Osteocyte (in vitro differentiated cells): ENCODE measurements around the gene MYOD1. TPM values are rescaled to one million over a fixed set of nuclear protein-coding genes. Genes with fewer than 3 reads are reported as not detected.

ENCODE experiments used
- DNase-seq: peaks from one replicate; pipeline ENCODE4 v3.0.0; 2021; ENCODE audit warnings: mixed read lengths; ENCODE audit not compliant: unreplicated experiment; ENCODE audit errors: extremely low spot score
- H3K27ac Mint-ChIP-seq: one replicate; pipeline ENCODE4 v1.8.0; 2021; ENCODE audit warnings: mild to moderate bottlenecking, mixed read lengths; ENCODE audit not compliant: unreplicated experiment
- H3K27me3 Mint-ChIP-seq: one replicate; pipeline ENCODE4 v1.8.0; 2021; ENCODE audit warnings: mixed read lengths; ENCODE audit not compliant: unreplicated experiment
- H3K36me3 Mint-ChIP-seq: one replicate; pipeline ENCODE4 v1.8.0; 2021; ENCODE audit warnings: mixed read lengths; ENCODE audit not compliant: unreplicated experiment
- H3K4me1 Mint-ChIP-seq: one replicate; pipeline ENCODE4 v1.8.0; 2021; ENCODE audit warnings: mixed read lengths; ENCODE audit not compliant: unreplicated experiment
- H3K4me3 Mint-ChIP-seq: one replicate; pipeline ENCODE4 v1.8.0; 2021; ENCODE audit warnings: mild to moderate bottlenecking, moderate library complexity, mixed read lengths; ENCODE audit not compliant: unreplicated experiment
- H3K9me3 Mint-ChIP-seq: one replicate; pipeline ENCODE4 v1.8.0; 2021; ENCODE audit warnings: mixed read lengths; ENCODE audit not compliant: unreplicated experiment
- CTCF ChIP-seq: fragments of 200-600 bp; sonication (generic); IDR thresholded peaks from 2 replicates; pipeline ENCODE4 v1.5.0; 2021; ENCODE audit warnings: antibody characterized with exemption, mild to moderate bottlenecking, moderate library complexity
- total RNA-seq: library from RNA; stranded (reverse); gene quantifications from 2 replicates; pipeline ENCODE4 v1.2.1, GENCODE V29; 2021

The MYOD1 gene
- total RNA-seq, 1 donor from 2014 or later = not detected

DNA sequence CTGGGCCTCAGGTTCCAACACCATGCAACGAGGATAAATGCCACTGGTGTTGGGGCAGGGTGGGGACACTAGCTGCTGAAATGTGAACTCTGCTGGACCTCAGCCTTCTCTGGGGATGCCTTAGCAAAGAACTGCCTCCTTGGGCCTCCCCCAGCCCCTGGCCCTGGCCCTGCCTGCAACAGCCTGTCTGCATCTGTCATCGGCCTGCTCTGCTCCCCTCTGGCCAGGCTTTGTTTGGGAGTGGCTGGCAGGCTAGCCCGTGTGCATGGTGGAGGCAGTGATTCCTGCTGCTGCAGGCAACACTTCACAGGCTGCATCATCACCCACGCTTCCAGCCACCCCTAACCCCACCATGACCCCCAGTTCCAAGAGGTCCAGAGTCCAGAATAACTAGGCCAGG lies 11.5 kb upstream of the MYOD1 start:
- no peaks in the 10 kb centered on the region for H3K4me1 Mint-ChIP-seq
- no peaks in the 10 kb centered on the region for H3K36me3 Mint-ChIP-seq
- H3K27ac Mint-ChIP-seq = no peak overlapping the region
- H3K27me3 Mint-ChIP-seq = peaks cover 6% of the 10 kb centered on the region
- H3K4me3 Mint-ChIP-seq = no peak overlapping the region
- no peak for DNase-seq
- no peak for TF ChIP-seq CTCF
- peaks cover 8% of the 10 kb centered on the region for H3K9me3 Mint-ChIP-seq

DNA sequence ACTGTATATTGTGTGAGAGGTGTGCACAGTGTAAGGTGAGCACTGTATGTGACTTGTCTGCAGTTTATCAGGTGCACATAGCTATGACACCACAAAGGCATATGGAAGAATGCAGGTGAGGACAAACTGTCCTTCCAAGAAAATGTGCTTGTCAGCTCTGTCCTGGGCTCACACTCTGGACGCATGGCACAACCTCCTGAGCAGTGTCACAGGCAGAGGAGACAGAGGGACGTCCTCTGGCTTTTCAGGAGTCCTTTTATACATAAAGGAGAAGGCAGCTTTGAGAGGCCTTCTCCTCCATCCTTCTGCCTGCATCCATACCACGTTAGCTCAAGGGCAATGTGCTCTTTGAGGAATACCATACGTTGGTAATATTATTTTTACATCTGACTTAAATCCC lies 7.5 kb upstream of the MYOD1 start:
- DNase-seq = no peak
- no peaks in the 10 kb centered on the region for H3K36me3 Mint-ChIP-seq
- no peak overlapping the region for H3K4me3 Mint-ChIP-seq
- no peaks in the 10 kb centered on the region for H3K4me1 Mint-ChIP-seq
- no peak overlapping the region for H3K27ac Mint-ChIP-seq
- no peaks in the 10 kb centered on the region for H3K9me3 Mint-ChIP-seq
- no peak for TF ChIP-seq CTCF
- peaks cover 7% of the 10 kb centered on the region for H3K27me3 Mint-ChIP-seq

DNA sequence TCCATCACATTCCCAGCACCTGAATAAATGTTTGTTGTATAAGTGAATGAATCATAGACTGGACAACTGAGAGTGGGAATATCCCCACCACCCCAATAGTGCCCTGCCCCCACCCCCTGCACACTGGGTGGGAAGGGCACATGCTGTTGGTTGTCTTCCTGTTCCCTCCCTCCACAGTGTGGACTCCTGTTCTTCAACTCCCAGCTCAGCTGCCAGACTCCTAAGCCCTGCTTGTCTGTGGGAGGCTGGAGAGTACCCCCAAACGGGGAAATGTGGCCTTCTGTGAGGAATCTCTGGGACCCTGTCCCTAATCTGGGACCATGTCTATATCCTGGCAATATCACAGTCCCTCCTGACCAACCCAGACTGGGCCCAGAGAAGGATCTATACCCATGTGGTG lies 5.5 kb upstream of the MYOD1 start:
- Mint-ChIP-seq H3K4me1 (no peaks in the 10 kb centered on the region), H3K27me3 (peaks cover 15% of the 10 kb centered on the region), H3K4me3 (no peak overlapping the region), H3K9me3 (no peaks in the 10 kb centered on the region), H3K36me3 (no peaks in the 10 kb centered on the region), H3K27ac (no peak overlapping the region)
- TF ChIP-seq CTCF = no peak
- no peak for DNase-seq

GRCh38 chr11:17714356-17714854 lies 5.0 kb upstream of the MYOD1 start:
- no peak overlapping the region for H3K27ac Mint-ChIP-seq
- TF ChIP-seq CTCF = no peak

DNA sequence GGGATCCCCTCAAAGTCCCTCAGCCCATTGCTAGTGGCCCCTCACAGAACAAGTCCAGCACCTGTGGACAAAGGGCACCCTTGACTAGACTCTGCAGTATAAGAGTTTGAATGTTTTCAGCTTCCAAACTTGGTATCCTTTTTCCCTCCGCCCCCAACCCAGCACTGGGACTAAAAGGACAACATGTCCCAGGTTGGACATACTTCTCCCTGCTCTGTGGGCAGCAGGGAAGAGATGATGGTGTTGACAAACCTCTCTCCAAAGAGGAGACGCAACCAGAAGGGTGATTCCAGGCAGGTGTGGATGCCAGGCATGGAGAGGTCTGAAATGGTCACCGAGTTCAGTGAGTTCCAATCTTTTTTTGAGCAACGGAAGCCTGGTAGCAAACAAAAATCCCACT lies 4.5 kb upstream of the MYOD1 start:
- Mint-ChIP-seq H3K27me3 (peaks cover 22% of the 10 kb centered on the region), H3K36me3 (no peaks in the 10 kb centered on the region), H3K27ac (no peak overlapping the region), H3K9me3 (no peaks in the 10 kb centered on the region), H3K4me3 (no peak overlapping the region), H3K4me1 (peaks cover 2% of the 10 kb centered on the region)
- no peak for DNase-seq
- no peak for TF ChIP-seq CTCF

More at GRCh38 chr11:17714356-17714854, 5.0 kb upstream of the MYOD1 start:
- Mint-ChIP-seq H3K36me3 (no peaks in the 10 kb centered on the region), H3K27me3 (peaks cover 18% of the 10 kb centered on the region), H3K4me3 (no peak overlapping the region), H3K4me1 (peaks cover 2% of the 10 kb centered on the region), H3K9me3 (no peaks in the 10 kb centered on the region)
- no peak for DNase-seq
